Esophagus muscularis mucosa (tissue), 4 donors: ENCODE data around the gene CLCN3. TPM values are rescaled to one million over a fixed set of nuclear protein-coding genes. Genes with fewer than 3 reads are reported as not detected.
"Not testable (repeated sequence)": the region's sequence is repeated elsewhere in the genome, so short reads cannot be mapped to it uniquely, and the experiment has no call there.

Experiments used
- DNase-seq: peaks from one replicate; pipeline ENCODE4 v3.0.0-alpha.2; 2017; ENCODE audit errors: extremely low spot score
- H3K27ac ChIP-seq, 4 donors: fragments of 200-600 bp; sonication (generic); replicated peaks in 1 of 4; 1 replicate in 3 of 4; 2 replicates in 1 of 4; pipeline ENCODE4 v1.5.1; 2016 to 2019; ENCODE audit warnings: mild to moderate bottlenecking in 1 of 4
- H3K27me3 ChIP-seq, 4 donors: fragments of 200-600 bp; sonication (generic); one replicate each; pipeline versions ENCODE4 v1.5.1 to v1.6.0; 2016 to 2019
- H3K36me3 ChIP-seq, 4 donors: fragments of 200-600 bp; sonication (generic); one replicate each; pipeline ENCODE4 v1.5.1; 2016 to 2019
- H3K4me1 ChIP-seq, 4 donors: fragments of 200-600 bp; sonication (generic); one replicate each; pipeline ENCODE4 v1.5.1; 2016 to 2019
- H3K4me3 ChIP-seq, 4 donors: fragments of 200-600 bp; sonication (generic); 1 replicate in 2 of 4; 2 replicates in 2 of 4; pipeline ENCODE4 v1.5.1; 2016 to 2019; ENCODE audit warnings: mild to moderate bottlenecking in 4 of 4, moderate library complexity in 1 of 4
- H3K9me3 ChIP-seq, 4 donors: fragments of 200-600 bp; sonication (generic); 1 replicate in 3 of 4; 2 replicates in 1 of 4; pipeline ENCODE4 v1.5.1; 2016 to 2019
- CTCF ChIP-seq, 3 experiments: fragments of 200-600 bp in 2 of 3; fragments of 450-650 bp in 1 of 3; sonication (generic) in 2 of 3; IDR thresholded peaks; one replicate each; pipeline ENCODE4 v1.5.1; 2017 to 2019; ENCODE audit warnings: antibody characterized with exemption in 3 of 3, mild to moderate bottlenecking in 2 of 3, moderate library complexity in 1 of 3
- EP300 ChIP-seq: sonication (generic); formaldehyde crosslinking; IDR thresholded peaks from one replicate; pipeline ENCODE4 v1.6.1; 2017; ENCODE audit warnings: antibody characterized with exemption
- POLR2A ChIP-seq: fragments of 450-650 bp; IDR thresholded peaks from one replicate; pipeline ENCODE4 v1.6.1; 2017; ENCODE audit warnings: antibody characterized with exemption, moderate library complexity, mild to moderate bottlenecking, low read depth
- POLR2AphosphoS5 ChIP-seq, 2 donors: sonication (generic); formaldehyde crosslinking; IDR thresholded peaks; one replicate each; pipeline ENCODE4 v1.6.1; 2017; ENCODE audit warnings: antibody characterized with exemption in 2 of 2
- WGBS: methylation state at CpG from one replicate; pipeline ENCODE4 v1.1.5; 2018; 5-methylcytosine and 5-hydroxymethylcytosine counted together
- intact Hi-C: fragments of 100-400 bp; cut with DNase I; formaldehyde crosslinking; loops from one replicate; pipeline ENCODE4 v1.15.1; 2023
- total RNA-seq, 4 donors: library from RNA; depleted of rRNA; stranded (reverse); fragments of >200 nt; gene quantifications; one replicate each; pipeline versions ENCODE4 v1.1.0 to v1.2.1, GENCODE V29; 2016

Gene CLCN3
- total RNA-seq, 4 donors from 2014 or later: 11.2 to 17.7 (median 14.9) TPM

DNA sequence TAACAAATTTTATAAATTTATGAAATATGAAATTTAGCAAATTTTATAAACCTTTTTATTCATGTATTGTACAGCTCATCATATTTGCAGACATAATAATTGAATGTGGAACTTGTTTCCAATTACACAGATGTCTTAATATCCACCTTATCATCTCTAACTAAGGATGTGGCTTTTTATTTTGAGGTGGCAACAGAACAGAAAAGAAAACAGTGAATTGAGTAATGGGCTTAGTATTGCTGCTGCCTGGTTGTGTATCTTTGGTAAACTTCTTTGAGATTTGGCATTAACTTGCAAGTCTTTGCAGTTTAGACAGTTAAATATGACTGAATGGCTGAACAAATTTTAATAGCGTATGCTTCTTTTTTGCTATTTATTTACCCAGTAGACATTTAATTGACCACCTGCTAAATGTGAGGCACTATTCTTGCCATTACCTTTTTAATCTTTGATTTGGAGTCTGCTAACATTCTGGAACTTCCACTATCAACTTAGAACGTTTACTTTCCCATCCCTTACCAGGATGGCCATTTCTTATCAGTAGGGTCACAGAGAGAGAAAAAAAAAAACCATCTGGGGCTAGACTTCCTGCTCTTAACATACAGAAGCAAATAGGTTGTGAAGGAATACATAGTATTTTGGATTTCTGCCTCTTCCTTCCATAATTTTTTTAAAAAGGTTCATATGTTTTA lies 44.8 kb downstream of the CLCN3 start:
- no peak overlapping the region for H3K27ac ChIP-seq
- no peak for DNase-seq
- H3K4me3 ChIP-seq: no peak overlapping the region
- no peaks in the 10 kb centered on the region for H3K36me3 ChIP-seq
- 50% methylated on average over 2 of the region's 2 CpGs for WGBS
- TF ChIP-seq CTCF (IDR thresholded peaks at IDR 0.05) (no peak), EP300 (no peak), POLR2A (no peak), POLR2AphosphoS5 (IDR thresholded peaks at IDR 0.05) (no peak)
- no peaks in the 10 kb centered on the region for H3K27me3 ChIP-seq
- intact Hi-C loops: no loop called here
- peaks cover 15 to 40% (median 30%) of the 10 kb centered on the region in 4 donors for H3K4me1 ChIP-seq
- H3K9me3 ChIP-seq: no peaks in the 10 kb centered on the region

- no peak overlapping the region for H3K27ac ChIP-seq
- intact Hi-C loops: no loop called here
- no peak overlapping the region for H3K4me3 ChIP-seq
- H3K27me3 ChIP-seq: no peaks in the 10 kb centered on the region
- H3K4me1 ChIP-seq: peaks cover 10 to 19% (median 17%) of the 10 kb centered on the region in 4 donors
- H3K36me3 ChIP-seq: no peaks in the 10 kb centered on the region
- 93% methylated on average over 6 of the region's 6 CpGs for WGBS
- no peak for TF ChIP-seq POLR2AphosphoS5 (IDR thresholded peaks at IDR 0.05)
- TF ChIP-seq CTCF (IDR thresholded peaks at IDR 0.05): no peak
- no peak for TF ChIP-seq EP300
- no peak for TF ChIP-seq POLR2A
- H3K9me3 ChIP-seq: no peaks in the 10 kb centered on the region
- DNase-seq: no peak
Observed at GRCh38 chr4:169668069-169668721, 47.8 kb downstream of the CLCN3 start.

DNA sequence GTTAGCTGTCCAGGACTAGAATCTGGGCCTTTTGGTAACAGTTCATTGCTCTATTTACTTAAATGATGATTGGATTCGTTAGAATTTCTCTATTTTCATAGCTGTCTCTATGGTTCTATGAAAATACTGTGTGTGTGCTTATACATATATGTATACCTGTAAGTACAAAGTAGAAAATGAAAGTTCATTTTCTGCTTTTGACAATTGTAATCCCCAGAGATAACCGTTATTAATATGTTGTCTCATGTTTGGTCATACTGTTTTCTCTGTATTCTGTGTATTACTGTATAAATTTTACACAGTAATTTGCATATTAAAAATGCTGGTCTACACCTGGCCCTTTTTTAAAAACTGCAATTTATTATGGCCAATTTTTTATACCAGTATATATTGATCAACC lies 55.4 kb downstream of the CLCN3 start:
- TF ChIP-seq EP300 (no peak), POLR2AphosphoS5 (IDR thresholded peaks at IDR 0.05) (no peak), POLR2A (no peak), CTCF (IDR thresholded peaks at IDR 0.05) (no peak)
- Histone ChIP-seq H3K36me3 (peaks cover 2 to 7% (median 4%) of the 10 kb centered on the region in 4 donors), H3K9me3 (no peaks in the 10 kb centered on the region), H3K4me3 (no peak overlapping the region), H3K27ac (no peak overlapping the region), H3K27me3 (no peaks in the 10 kb centered on the region), H3K4me1 (peaks cover 0 to 8% (median 3%) of the 10 kb centered on the region in 4 donors)
- no peak for DNase-seq
- 82% methylated on average over 2 of the region's 2 CpGs for WGBS
- intact Hi-C loops: no loop called here

DNA sequence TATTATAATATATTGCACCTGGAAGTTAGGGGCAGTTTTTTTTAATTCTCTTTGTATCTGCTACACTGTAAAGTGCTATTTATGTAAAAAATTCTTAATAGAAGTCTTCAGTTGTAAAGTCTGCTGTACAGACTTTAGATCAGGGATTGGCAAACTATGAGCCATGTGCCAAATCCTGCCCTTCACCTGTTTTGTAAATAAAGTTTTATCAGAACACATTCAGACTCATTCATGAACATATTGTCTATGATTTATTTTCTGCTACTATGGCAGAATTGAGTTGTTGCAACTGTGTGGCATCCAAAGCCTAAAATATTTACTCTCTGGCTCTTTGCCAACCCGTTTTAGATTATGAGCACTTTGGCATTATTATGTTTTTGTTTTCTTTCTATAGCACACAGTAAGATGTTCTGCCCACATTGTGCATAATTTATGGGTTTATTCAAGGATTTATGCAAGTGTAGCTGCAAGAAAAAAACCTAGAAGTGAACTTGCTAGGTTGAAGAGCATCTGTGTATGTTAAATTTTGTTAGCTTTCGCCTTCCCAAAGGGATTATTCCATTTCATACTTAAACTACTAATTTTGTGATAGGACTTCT lies 56.9 kb downstream of the CLCN3 start:
- intact Hi-C loops: no loop called here
- WGBS: 72% methylated on average over 2 of the region's 2 CpGs

DNA sequence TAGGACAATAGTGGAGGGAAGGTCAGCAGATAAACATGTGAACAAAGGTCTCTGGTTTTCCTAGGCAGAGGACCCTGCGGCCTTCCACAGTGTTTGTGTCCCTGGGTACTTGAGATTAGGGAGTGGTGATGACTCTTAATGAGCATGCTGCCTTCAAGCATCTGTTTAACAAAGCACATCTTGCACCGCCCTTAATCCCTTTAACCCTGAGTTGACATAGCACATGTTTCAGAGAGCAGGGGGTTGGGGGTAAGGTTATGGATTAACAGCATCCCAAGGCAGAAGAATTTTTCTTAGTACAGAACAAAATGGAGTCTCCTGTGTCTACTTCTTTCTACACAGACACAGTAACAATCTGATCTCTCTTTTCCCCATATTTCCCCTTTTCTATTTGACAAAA lies 58.1 kb downstream of the CLCN3 start:
- H3K27ac ChIP-seq, DNase-seq, H3K4me1 ChIP-seq, H3K9me3 ChIP-seq, H3K4me3 ChIP-seq, H3K27me3 ChIP-seq, intact Hi-C loops: not testable (repeated sequence)
- H3K36me3 ChIP-seq: peaks cover 4 to 20% (median 7%) of the 10 kb centered on the region in 4 donors
- 94% methylated on average over 2 of the region's 2 CpGs for WGBS

More for the DNA sequence above, 56.9 kb downstream of the CLCN3 start:
- no peak overlapping the region for H3K4me3 ChIP-seq
- H3K4me1 ChIP-seq: peaks cover 0 to 8% (median 3%) of the 10 kb centered on the region in 4 donors
- H3K27me3 ChIP-seq: no peaks in the 10 kb centered on the region
- H3K9me3 ChIP-seq: no peaks in the 10 kb centered on the region
- TF ChIP-seq POLR2A (no peak), POLR2AphosphoS5 (IDR thresholded peaks at IDR 0.05) (no peak), EP300 (no peak), CTCF (IDR thresholded peaks at IDR 0.05) (no peak)
- no peak overlapping the region for H3K27ac ChIP-seq
- DNase-seq: no peak
- peaks cover 4 to 10% (median 7%) of the 10 kb centered on the region in 4 donors for H3K36me3 ChIP-seq

DNA sequence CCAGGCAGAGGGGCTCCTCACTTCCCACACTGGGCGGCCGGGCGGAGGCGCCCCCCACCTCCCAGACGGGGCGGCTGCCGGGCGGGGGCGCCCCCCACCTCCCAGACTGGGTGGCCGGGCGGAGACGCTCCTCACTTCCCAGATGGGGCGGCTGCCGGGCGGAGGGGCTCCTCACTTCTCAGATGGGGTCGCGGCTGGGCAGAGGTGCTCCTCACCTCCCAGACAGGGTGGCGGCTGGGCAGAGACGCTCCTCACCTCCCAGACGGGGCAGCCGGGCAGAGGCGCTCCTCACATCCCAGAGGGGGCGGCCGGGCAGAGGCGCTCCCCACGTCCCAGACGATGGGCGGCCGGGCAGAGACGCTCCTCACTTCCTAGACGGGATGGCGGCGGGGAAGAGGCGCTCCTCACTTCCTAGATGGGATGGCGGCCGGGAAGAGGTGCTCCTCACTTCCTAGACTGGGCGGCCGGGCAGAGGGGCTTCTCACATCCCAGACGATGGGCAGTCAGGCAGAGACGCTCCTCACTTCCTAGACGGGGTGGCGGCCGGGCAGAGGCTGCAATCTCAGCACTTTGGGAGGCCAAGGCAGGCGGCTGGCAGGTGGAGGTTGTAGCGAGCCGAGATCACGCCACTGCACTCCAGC lies 58.7 kb downstream of the CLCN3 start:
- H3K27me3 ChIP-seq, H3K27ac ChIP-seq, H3K4me1 ChIP-seq, H3K9me3 ChIP-seq, intact Hi-C loops, DNase-seq, H3K4me3 ChIP-seq: not testable (repeated sequence)
- 98% methylated on average over 19 of the region's 47 CpGs for WGBS
- peaks cover 4 to 26% (median 7%) of the 10 kb centered on the region in 4 donors for H3K36me3 ChIP-seq
